ENCODE data around the gene ARL4C. TPM values are rescaled to one million over a fixed set of nuclear protein-coding genes. Genes with fewer than 3 reads are reported as not detected.

Gene ARL4C
- total RNA-seq, 1 experiment from 2014 or later, result 151 TPM

DNA sequence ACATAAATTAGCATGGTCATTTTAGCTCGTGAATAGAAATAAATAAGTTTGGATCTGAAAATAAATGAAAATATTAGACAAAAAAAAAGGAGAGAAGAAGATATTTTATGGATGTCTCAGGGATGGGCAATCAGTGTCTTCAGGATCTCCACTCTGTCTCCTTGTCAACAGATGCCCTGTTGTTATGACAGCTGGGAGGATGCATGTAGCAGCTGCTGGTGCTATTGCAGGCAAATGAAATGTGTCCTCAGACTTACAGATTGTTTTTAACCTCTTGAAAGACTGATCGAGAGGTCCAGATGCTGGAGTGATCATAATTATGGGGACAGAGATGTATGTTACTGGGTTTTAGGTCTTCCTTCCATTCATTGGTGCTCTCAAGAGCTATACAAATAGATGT, 24.7 kb upstream of the ARL4C start:
- no peaks in the 10 kb centered on the region for H3K4me1 ChIP-seq (ENCODE audit: control insufficient read depth, insufficient read depth, low read length)
- H3K27me3 ChIP-seq (ENCODE audit: control insufficient read depth, insufficient read depth, low read length), result no peaks in the 10 kb centered on the region
- ATAC-seq (no peak), DNase-seq (ENCODE audit: low read depth, low spot score) (no peak)
- CTCF ChIA-PET, result no interaction called here
- no peak overlapping the region for H3K4me3 ChIP-seq (ENCODE audit: low read depth in 2 of 2, low read length in 2 of 2)
- H3K36me3 ChIP-seq (ENCODE audit: control insufficient read depth, insufficient read depth, low read length), result no peaks in the 10 kb centered on the region
- no TSS peak for BruUV-seq (replicated peaks)
- no peaks in the 10 kb centered on the region for H3K9me3 ChIP-seq (ENCODE audit: control insufficient read depth, insufficient read depth, low read depth, low read length)
- intact Hi-C loops (cut with micrococcal nuclease; ENCODE audit: unreplicated experiment) (no loop called here), in situ Hi-C loops (cut with HindIII; ENCODE audit: low pct_unique_long_range_greater_than_20kb, low sequenced_read_pairs) (no loop called here)
- POLR2A ChIA-PET, result interaction anchor here (0.9 kb wide), 1 partner anchor 674 kb away, joined by 3 read pairs; no protein-coding TSS in a partner anchor
- no peak overlapping the region for H3K27ac ChIP-seq (ENCODE audit: low read length)
- TF ChIP-seq, protein P1, sequence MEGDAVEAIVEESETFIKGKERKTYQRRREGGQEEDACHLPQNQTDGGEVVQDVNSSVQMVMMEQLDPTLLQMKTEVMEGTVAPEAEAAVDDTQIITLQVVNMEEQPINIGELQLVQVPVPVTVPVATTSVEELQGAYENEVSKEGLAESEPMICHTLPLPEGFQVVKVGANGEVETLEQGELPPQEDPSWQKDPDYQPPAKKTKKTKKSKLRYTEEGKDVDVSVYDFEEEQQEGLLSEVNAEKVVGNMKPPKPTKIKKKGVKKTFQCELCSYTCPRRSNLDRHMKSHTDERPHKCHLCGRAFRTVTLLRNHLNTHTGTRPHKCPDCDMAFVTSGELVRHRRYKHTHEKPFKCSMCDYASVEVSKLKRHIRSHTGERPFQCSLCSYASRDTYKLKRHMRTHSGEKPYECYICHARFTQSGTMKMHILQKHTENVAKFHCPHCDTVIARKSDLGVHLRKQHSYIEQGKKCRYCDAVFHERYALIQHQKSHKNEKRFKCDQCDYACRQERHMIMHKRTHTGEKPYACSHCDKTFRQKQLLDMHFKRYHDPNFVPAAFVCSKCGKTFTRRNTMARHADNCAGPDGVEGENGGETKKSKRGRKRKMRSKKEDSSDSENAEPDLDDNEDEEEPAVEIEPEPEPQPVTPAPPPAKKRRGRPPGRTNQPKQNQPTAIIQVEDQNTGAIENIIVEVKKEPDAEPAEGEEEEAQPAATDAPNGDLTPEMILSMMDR (IDR thresholded peaks at IDR 0.05), result no peak
- TF ChIP-seq, protein P2, sequence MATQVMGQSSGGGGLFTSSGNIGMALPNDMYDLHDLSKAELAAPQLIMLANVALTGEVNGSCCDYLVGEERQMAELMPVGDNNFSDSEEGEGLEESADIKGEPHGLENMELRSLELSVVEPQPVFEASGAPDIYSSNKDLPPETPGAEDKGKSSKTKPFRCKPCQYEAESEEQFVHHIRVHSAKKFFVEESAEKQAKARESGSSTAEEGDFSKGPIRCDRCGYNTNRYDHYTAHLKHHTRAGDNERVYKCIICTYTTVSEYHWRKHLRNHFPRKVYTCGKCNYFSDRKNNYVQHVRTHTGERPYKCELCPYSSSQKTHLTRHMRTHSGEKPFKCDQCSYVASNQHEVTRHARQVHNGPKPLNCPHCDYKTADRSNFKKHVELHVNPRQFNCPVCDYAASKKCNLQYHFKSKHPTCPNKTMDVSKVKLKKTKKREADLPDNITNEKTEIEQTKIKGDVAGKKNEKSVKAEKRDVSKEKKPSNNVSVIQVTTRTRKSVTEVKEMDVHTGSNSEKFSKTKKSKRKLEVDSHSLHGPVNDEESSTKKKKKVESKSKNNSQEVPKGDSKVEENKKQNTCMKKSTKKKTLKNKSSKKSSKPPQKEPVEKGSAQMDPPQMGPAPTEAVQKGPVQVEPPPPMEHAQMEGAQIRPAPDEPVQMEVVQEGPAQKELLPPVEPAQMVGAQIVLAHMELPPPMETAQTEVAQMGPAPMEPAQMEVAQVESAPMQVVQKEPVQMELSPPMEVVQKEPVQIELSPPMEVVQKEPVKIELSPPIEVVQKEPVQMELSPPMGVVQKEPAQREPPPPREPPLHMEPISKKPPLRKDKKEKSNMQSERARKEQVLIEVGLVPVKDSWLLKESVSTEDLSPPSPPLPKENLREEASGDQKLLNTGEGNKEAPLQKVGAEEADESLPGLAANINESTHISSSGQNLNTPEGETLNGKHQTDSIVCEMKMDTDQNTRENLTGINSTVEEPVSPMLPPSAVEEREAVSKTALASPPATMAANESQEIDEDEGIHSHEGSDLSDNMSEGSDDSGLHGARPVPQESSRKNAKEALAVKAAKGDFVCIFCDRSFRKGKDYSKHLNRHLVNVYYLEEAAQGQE (IDR thresholded peaks at IDR 0.05; ENCODE audit: insufficient read depth in 1 of 2, low read depth in 2 of 2, low read length in 1 of 2), result no peak
- TF ChIP-seq POLR2AphosphoS5 (IDR thresholded peaks at IDR 0.05; ENCODE audit: low read depth, low read length) (no peak), TCF7L2 (IDR thresholded peaks at IDR 0.05; ENCODE audit: low read depth, low read length) (no peak), SIN3A (IDR thresholded peaks at IDR 0.05; ENCODE audit: borderline replicate concordance, insufficient read depth, low read depth, low read length) (no peak)

DNA sequence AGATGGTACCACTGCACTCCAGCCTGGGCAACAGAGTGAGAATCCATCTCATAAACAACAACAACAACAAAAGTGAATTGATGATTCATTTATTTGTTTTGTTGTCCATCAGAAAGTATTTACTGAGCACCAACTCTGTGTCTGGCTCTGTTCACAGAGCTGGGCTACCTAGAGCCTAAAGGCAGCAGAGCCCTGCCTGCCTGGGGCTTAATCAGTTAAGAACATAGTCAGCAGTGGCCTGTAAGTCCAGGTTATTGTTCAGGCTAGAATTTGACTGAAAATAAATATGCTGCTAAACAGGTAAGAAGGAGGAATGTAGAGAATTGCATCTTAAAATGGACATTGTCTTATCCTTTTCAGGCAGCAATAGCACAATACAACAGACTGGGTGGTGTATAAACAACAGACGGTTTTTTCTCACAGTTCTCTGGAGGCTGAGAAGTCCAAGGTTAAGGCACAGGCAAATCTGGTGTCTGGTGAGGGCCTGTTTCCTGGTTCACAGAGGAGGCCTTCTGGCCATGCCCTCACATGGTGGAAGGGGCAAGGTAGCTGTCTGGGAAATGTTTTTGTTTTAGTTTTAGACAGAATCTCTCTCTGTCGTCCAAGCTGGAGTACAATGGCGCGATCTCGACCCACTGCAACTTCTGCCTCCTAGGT, 22.2 kb upstream of the ARL4C start:
- TF ChIP-seq, protein P1 (IDR thresholded peaks at IDR 0.05), result no peak
- TF ChIP-seq POLR2AphosphoS5 (IDR thresholded peaks at IDR 0.05; ENCODE audit: low read depth, low read length) (no peak), SIN3A (IDR thresholded peaks at IDR 0.05; ENCODE audit: borderline replicate concordance, insufficient read depth, low read depth, low read length) (no peak), TCF7L2 (IDR thresholded peaks at IDR 0.05; ENCODE audit: low read depth, low read length) (no peak)
- TF ChIP-seq, protein P2 (IDR thresholded peaks at IDR 0.05; ENCODE audit: insufficient read depth in 1 of 2, low read depth in 2 of 2, low read length in 1 of 2), result no peak
- CTCF ChIA-PET, result no interaction called here
- H3K4me1 ChIP-seq (ENCODE audit: control insufficient read depth, insufficient read depth, low read length), result no peaks in the 10 kb centered on the region
- POLR2A ChIA-PET, result no interaction called here
- intact Hi-C loops (cut with micrococcal nuclease; ENCODE audit: unreplicated experiment) (no loop called here), in situ Hi-C loops (cut with HindIII; ENCODE audit: low pct_unique_long_range_greater_than_20kb, low sequenced_read_pairs) (no loop called here)
- no peak for DNase-seq (ENCODE audit: low read depth, low spot score)
- ATAC-seq, result no peak
- no peaks in the 10 kb centered on the region for H3K36me3 ChIP-seq (ENCODE audit: control insufficient read depth, insufficient read depth, low read length)
- BruUV-seq (replicated peaks), result no TSS peak
- H3K27me3 ChIP-seq (ENCODE audit: control insufficient read depth, insufficient read depth, low read length), result no peaks in the 10 kb centered on the region
- H3K9me3 ChIP-seq (ENCODE audit: control insufficient read depth, insufficient read depth, low read depth, low read length), result no peaks in the 10 kb centered on the region
- H3K27ac ChIP-seq (ENCODE audit: low read length), result no peak overlapping the region; the same call in 1 of the 2 replicates
- H3K4me3 ChIP-seq (ENCODE audit: low read depth in 2 of 2, low read length in 2 of 2), result no peak overlapping the region

Measured in Panc1 (cell line).